A673 (cell line): ENCODE data around the gene THRSP. TPM values are rescaled to one million over a fixed set of nuclear protein-coding genes. Genes with fewer than 3 reads are reported as not detected.

Experiments
- BruUV-seq: library from RNA; stranded (reverse); fragments of 400-500 nt; replicated peaks from 2 replicates; lab custom pipeline; 2021; lab: Mats Ljungman, UMichigan
- CTCF ChIA-PET: fragments of 300-600 bp; sonication (Branson Sonifier 250); formaldehyde crosslinking; loops from one replicate; lab custom pipeline; 2022; ENCODE audit warnings: antibody characterized with exemption; lab: Charles Lee
- POLR2A ChIA-PET: fragments of 300-600 bp; sonication (Branson Sonifier 250); formaldehyde crosslinking; loops from one replicate; lab custom pipeline; 2022; ENCODE audit warnings: antibody characterized with exemption; ENCODE audit not compliant: low non-redundant PET; lab: Charles Lee
- DNase-seq: peaks from one replicate; pipeline ENCODE4 v3.0.0-alpha.2; 2015; ENCODE audit warnings: low spot score
- H3K27ac ChIP-seq: fragments of 200-600 bp; sonication (generic); 2 replicates; pipeline ENCODE4 v1.5.1; 2016; ENCODE audit warnings: mixed run types, low read depth, mild to moderate bottlenecking, mixed read lengths, antibody characterized with exemption, low read length; ENCODE audit not compliant: poor library complexity, severe bottlenecking
- H3K27me3 ChIP-seq: fragments of 200-600 bp; sonication (generic); replicated peaks from 2 replicates; pipeline ENCODE4 v1.6.1; 2017; ENCODE audit warnings: mixed run types, low read depth, mild to moderate bottlenecking, mixed read lengths, antibody characterized with exemption, low read length; ENCODE audit not compliant: insufficient read depth, poor library complexity
- H3K36me3 ChIP-seq: fragments of 200-600 bp; sonication (generic); 2 replicates; pipeline ENCODE4 v1.6.1; 2016; ENCODE audit warnings: mixed run types, mild to moderate bottlenecking, mixed read lengths, antibody characterized with exemption, low read length; ENCODE audit not compliant: insufficient read depth, poor library complexity, severe bottlenecking
- H3K4me1 ChIP-seq: fragments of 200-600 bp; sonication (generic); 2 replicates; pipeline ENCODE4 v1.6.1; 2017; ENCODE audit warnings: mixed run types, mild to moderate bottlenecking, mixed read lengths, antibody characterized with exemption, low read length; ENCODE audit not compliant: insufficient read depth, poor library complexity, severe bottlenecking
- H3K4me3 ChIP-seq: fragments of 200-600 bp; sonication (generic); 2 replicates; pipeline ENCODE4 v1.5.1; 2016; ENCODE audit warnings: low read depth, mixed run types, mild to moderate bottlenecking, mixed read lengths, low read length; ENCODE audit not compliant: poor library complexity, severe bottlenecking
- H3K9me3 ChIP-seq: fragments of 200-600 bp; sonication (generic); 2 replicates; pipeline ENCODE4 v1.6.1; 2016; ENCODE audit warnings: mixed run types, low read depth, mild to moderate bottlenecking, mixed read lengths, antibody characterized with exemption, low read length; ENCODE audit not compliant: poor library complexity, severe bottlenecking
- EZH2 ChIP-seq: fragments of 200-600 bp; sonication (generic); IDR thresholded peaks from 2 replicates; pipeline ENCODE4 v1.6.1; 2017; ENCODE audit warnings: borderline replicate concordance, low read depth, mild to moderate bottlenecking, mixed read lengths, antibody characterized with exemption, low read length; ENCODE audit not compliant: poor library complexity, severe bottlenecking
- intact Hi-C: fragments of 100-400 bp; cut with micrococcal nuclease; formaldehyde crosslinking; loops from one replicate; pipeline ENCODE4 v1.10.0; 2022; ENCODE audit not compliant: unreplicated experiment
- total RNA-seq: library from RNA; stranded (reverse); gene quantifications from 2 replicates; pipeline ENCODE4 v1.2.3, GENCODE V29; 2021
- TF ChIP-seq, protein P1 (sequence below): fragments of 300-800, 200-600 bp; sonication (generic); conservative IDR thresholded peaks from 2 replicates; pipeline ENCODE4 v1.5.1; 2017; ENCODE audit warnings: low read depth, mild to moderate bottlenecking, antibody characterized with exemption, low read length, moderate library complexity, mixed read lengths

The THRSP gene
- total RNA-seq, 1 experiment from 2014 or later, result not detected

DNA sequence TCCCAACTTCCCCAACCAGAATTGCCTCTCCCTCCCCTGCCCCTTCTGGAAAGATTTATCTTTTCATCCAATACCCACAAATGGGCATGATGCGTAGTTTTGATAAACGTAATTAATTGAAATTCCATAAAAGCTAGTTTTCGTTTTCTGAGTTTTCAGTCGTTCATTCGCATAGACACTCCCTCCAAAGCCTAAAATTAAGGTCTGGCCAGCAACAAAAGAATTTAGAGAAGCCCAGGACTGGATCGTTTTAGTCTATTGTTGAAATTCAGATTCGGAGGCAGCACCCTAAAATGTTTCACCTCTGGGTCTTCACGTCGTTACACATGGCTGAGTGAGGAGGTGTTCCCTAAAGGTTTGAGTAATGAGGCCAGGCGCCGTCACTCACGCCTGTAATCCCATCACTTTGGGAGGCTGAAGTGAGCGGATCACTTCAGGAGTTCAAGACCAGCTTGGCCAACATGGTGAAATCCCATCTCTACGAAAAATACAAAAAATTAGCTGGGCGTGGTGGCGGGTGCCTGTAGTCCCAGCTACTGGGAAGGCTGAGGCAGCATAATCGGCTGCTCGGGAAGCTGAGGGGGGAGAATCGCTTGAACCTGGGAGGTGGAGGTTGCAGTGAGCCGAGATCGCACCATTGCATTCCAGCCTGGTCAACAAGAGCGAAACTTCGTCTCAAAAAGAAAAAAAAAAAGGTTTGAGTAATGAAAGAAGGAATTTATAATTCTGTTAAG lies 16.6 kb downstream of the THRSP start:
- TSS peak; percentile 96 for BruUV-seq
- Histone ChIP-seq H3K4me3 (peak overlapping the region; percentile 81), H3K4me1 (no peaks in the 10 kb centered on the region), H3K27me3 (no peaks in the 10 kb centered on the region), H3K9me3 (no peaks in the 10 kb centered on the region), H3K27ac (peak overlapping the region; percentile 88), H3K36me3 (no peaks in the 10 kb centered on the region)
- no peak for DNase-seq
- ChIA-PET CTCF (no interaction called here), POLR2A (no interaction called here)
- intact Hi-C loops, result no loop called here
- TF ChIP-seq, protein P1, sequence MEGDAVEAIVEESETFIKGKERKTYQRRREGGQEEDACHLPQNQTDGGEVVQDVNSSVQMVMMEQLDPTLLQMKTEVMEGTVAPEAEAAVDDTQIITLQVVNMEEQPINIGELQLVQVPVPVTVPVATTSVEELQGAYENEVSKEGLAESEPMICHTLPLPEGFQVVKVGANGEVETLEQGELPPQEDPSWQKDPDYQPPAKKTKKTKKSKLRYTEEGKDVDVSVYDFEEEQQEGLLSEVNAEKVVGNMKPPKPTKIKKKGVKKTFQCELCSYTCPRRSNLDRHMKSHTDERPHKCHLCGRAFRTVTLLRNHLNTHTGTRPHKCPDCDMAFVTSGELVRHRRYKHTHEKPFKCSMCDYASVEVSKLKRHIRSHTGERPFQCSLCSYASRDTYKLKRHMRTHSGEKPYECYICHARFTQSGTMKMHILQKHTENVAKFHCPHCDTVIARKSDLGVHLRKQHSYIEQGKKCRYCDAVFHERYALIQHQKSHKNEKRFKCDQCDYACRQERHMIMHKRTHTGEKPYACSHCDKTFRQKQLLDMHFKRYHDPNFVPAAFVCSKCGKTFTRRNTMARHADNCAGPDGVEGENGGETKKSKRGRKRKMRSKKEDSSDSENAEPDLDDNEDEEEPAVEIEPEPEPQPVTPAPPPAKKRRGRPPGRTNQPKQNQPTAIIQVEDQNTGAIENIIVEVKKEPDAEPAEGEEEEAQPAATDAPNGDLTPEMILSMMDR, result no peak
- TF ChIP-seq EZH2, result no peak

DNA sequence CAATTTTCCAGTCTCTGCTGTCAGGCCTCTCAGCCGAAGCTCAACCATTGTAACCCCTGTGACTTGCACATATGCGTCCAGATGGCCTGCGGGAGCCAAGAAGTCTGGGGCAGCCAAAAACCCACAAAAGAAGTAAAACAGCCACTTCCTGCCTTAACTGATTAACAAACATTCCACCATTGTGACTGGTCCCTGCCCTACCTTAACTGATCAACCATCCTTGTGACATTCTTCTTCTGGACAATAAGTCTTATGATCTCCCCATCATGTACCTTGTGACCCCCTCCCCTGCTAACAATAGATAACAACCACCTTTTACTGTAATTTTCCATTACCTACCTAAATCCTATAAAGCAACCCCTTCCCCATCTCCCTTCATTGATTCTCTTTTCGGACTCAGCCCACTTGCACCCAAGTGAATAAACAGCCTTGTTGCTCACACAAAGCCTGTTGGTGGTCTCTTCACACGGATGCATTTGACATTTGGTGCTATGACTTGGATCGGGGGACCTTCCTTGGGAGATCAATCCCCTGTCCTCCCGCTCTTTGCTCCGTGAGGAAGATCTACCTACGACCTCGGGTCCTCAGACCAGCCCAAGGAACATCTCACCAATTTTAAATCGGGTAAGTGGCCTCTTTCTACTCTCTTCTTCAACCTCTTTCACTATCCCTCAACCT lies 17.3 kb downstream of the THRSP start:
- Histone ChIP-seq H3K4me1 (no peaks in the 10 kb centered on the region), H3K4me3 (no peak overlapping the region), H3K36me3 (no peaks in the 10 kb centered on the region), H3K27me3 (no peaks in the 10 kb centered on the region), H3K27ac (no peak overlapping the region), H3K9me3 (no peaks in the 10 kb centered on the region)
- no TSS peak for BruUV-seq
- TF ChIP-seq, protein P1, result no peak
- no peak for TF ChIP-seq EZH2
- DNase-seq, result no peak
- intact Hi-C loops, result no loop called here
- ChIA-PET POLR2A (no interaction called here), CTCF (no interaction called here)

DNA sequence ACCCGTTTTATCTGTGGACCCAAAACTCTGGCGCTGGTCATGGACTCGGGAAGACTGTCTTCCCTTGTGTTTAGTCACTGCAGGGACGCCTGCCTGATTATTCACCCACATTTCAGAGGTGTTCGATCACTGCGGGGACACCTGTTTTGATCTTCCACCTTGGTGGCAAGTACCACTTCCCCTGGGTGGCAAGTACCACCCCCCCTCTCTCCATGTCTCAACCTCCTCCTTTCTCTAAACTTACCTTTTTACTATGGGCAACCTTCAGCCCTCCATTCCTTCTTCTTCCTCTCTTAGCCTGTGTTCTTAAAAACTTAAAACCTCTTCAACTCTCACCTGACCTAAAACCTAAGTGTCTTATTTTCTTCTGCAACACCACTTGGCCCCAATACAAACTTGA lies 17.9 kb downstream of the THRSP start:
- H3K4me3 ChIP-seq, result no peak overlapping the region
- BruUV-seq, result no TSS peak
- no peaks in the 10 kb centered on the region for H3K27me3 ChIP-seq
- no peak for DNase-seq
- no peaks in the 10 kb centered on the region for H3K36me3 ChIP-seq
- H3K9me3 ChIP-seq, result no peaks in the 10 kb centered on the region
- no peaks in the 10 kb centered on the region for H3K4me1 ChIP-seq
- H3K27ac ChIP-seq, result no peak overlapping the region
- intact Hi-C loops, result no loop called here
- CTCF ChIA-PET, result no interaction called here
- POLR2A ChIA-PET, result no interaction called here
- no peak for TF ChIP-seq EZH2
- TF ChIP-seq, protein P1, result no peak
